HepG2 (cell line): Measurements from ENCODE around the gene PLIN4. TPM values are rescaled to one million over a fixed set of nuclear protein-coding genes. Genes with fewer than 3 reads are reported as not detected.

Source experiments
- AKNA ChIP-seq: sonication (generic); formaldehyde crosslinking; IDR thresholded peaks from 2 replicates; pipeline ENCODE4 v1.4.0; 2020; ENCODE audit warnings: missing genetic modification reagents, borderline replicate concordance
- ATF5 ChIP-seq: sonication (generic); formaldehyde crosslinking; IDR thresholded peaks from 2 replicates; pipeline ENCODE4 v1.4.0; 2020; ENCODE audit warnings: mild to moderate bottlenecking, low read depth, missing genetic modification reagents
- BCL6 ChIP-seq: IDR thresholded peaks from 2 replicates; pipeline ENCODE4 v1.6.1; 2016; ENCODE audit warnings: missing genetic modification reagents, missing compliant biosample characterization
- DNMT3B ChIP-seq: conservative IDR thresholded peaks from 2 replicates; pipeline ENCODE4 v1.6.1; 2016; ENCODE audit warnings: missing biosample characterization, control low read depth
- IRF9 ChIP-seq: sonication (generic); formaldehyde crosslinking; IDR thresholded peaks from 2 replicates; pipeline ENCODE4 v1.8.0; 2022; ENCODE audit warnings: missing genetic modification reagents, mild to moderate bottlenecking, borderline replicate concordance
- MNT ChIP-seq: fragments of 450-650 bp; IDR thresholded peaks from 2 replicates; pipeline ENCODE4 v1.6.1; 2016
- PHF21A ChIP-seq: sonication (generic); formaldehyde crosslinking; IDR thresholded peaks from 2 replicates; pipeline ENCODE4 v1.5.0; 2020; ENCODE audit warnings: mild to moderate bottlenecking, missing genetic modification reagents
- TERF1 ChIP-seq: sonication (generic); formaldehyde crosslinking; IDR thresholded peaks from 2 replicates; pipeline ENCODE4 v1.8.0; 2022; ENCODE audit warnings: mild to moderate bottlenecking, missing genetic modification reagents, moderate library complexity
- ZFP91 ChIP-seq: sonication (generic); formaldehyde crosslinking; IDR thresholded peaks from 2 replicates; pipeline ENCODE4 v1.9.0; 2022; ENCODE audit warnings: missing genetic modification reagents, mild to moderate bottlenecking, borderline replicate concordance
- ZNF124 ChIP-seq: sonication (generic); formaldehyde crosslinking; IDR thresholded peaks from 2 replicates; pipeline ENCODE4 v1.4.0; 2020; ENCODE audit warnings: missing genetic modification reagents
- ZNF383 ChIP-seq: sonication (generic); formaldehyde crosslinking; IDR thresholded peaks from 2 replicates; pipeline ENCODE4 v1.4.0; 2020; ENCODE audit warnings: missing genetic modification reagents, mild to moderate bottlenecking, borderline replicate concordance
- ZNF572 ChIP-seq: sonication (generic); formaldehyde crosslinking; IDR thresholded peaks from 2 replicates; pipeline ENCODE4 v1.5.1; 2020; ENCODE audit warnings: mild to moderate bottlenecking, missing genetic modification reagents
- ZNF747 ChIP-seq: sonication (generic); formaldehyde crosslinking; IDR thresholded peaks from 2 replicates; pipeline ENCODE4 v1.8.1; 2023; ENCODE audit warnings: missing genetic modification reagents, mild to moderate bottlenecking, borderline replicate concordance
- ZNF75D ChIP-seq: sonication (generic); formaldehyde crosslinking; IDR thresholded peaks from 2 replicates; pipeline ENCODE4 v1.8.1; 2023; ENCODE audit warnings: missing genetic modification reagents, mild to moderate bottlenecking, borderline replicate concordance
- ZNF761 ChIP-seq: sonication (generic); formaldehyde crosslinking; conservative IDR thresholded peaks from 2 replicates; pipeline ENCODE4 v1.4.0; 2020; ENCODE audit warnings: mild to moderate bottlenecking, missing genetic modification reagents
- ZNF782 ChIP-seq: sonication (generic); formaldehyde crosslinking; IDR thresholded peaks from 2 replicates; pipeline ENCODE4 v1.4.0; 2020; ENCODE audit warnings: missing genetic modification reagents, mild to moderate bottlenecking, borderline replicate concordance
- ZSCAN9 ChIP-seq: IDR thresholded peaks from 2 replicates; pipeline ENCODE4 v1.6.1; 2016; ENCODE audit warnings: borderline replicate concordance
- polyA plus RNA-seq, 8 experiments: library from polyadenylated mRNA; depleted of rRNA in 3 of 8; stranded (reverse) in 7 of 8; unstranded in 1 of 8; fragments of >200 nt; fragmentation: Illumina TruSeq in 4 of 8; extraction: Trizol in 4 of 8; gene quantifications; 2 replicates each; pipeline versions ENCODE4 v1.2.1 to v1.2.3, GENCODE V29; 2011 to 2016; ENCODE audit warnings: low read depth in 4 of 8, missing spikeins in 1 of 8, mixed read lengths in 1 of 8; ENCODE audit not compliant: insufficient read depth in 1 of 8
- total RNA-seq, 5 experiments: library from RNA; depleted of rRNA; stranded (reverse); fragments of >200 nt; fragmentation: Illumina TruSeq; extraction: Trizol; gene quantifications; 2 replicates each; pipeline ENCODE4 v1.2.3, GENCODE V29; 2016; ENCODE audit warnings: low read depth in 1 of 5

Gene PLIN4
- total and polyA plus RNA-seq, 2 of the 13 experiments (the other 11 are each of a cell fraction or from before 2014, with no cell fraction given): 1.1 to 1.3 TPM

GRCh38 chr19:4534836-4535658 is 16.8 kb upstream of the PLIN4 start, which contains the start of gene PLIN5 (continued):
- TF ChIP-seq AKNA (CRISPR knock-in tag) (no peak), PHF21A (no peak), IRF9 (no peak), ZNF761 (CRISPR knock-in tag) (no peak), ZFP91 (no peak), DNMT3B (CRISPR knock-in tag) (no peak), ZSCAN9 (CRISPR knock-in tag) (no peak; the same call in 1 of the 2 replicates), ZNF782 (0 out of 2 replicates have a peak, but pooled peaks have one; percentile 25), ZNF572 (CRISPR knock-in tag) (no peak), BCL6 (CRISPR knock-in tag) (0 out of 2 replicates have a peak, but pooled peaks have one; percentile 18), ZNF383 (no peak), ZNF75D (no peak), MNT (peak; percentile 47), TERF1 (CRISPR knock-in tag) (no peak), ZNF124 (CRISPR knock-in tag) (no peak), ATF5 (CRISPR knock-in tag) (no peak), ZNF747 (CRISPR knock-in tag) (no peak)
